GM21528 (cell line): ENCODE results near the gene MAP1B.

Experiments
- ATAC-seq: cut with Tn5 transposase; IDR thresholded peaks from one replicate; pipeline ENCODE4 v1.9.1; 2021; ENCODE audit warnings: mild to moderate bottlenecking, moderate library complexity; ENCODE audit not compliant: unreplicated experiment, low FRiP score

Gene MAP1B

GRCh38 chr5:72093824-72094223 lies 13.5 kb upstream of the MAP1B start:
- ATAC-seq = no peak

GRCh38 chr5:72096602-72097188 lies 10.6 kb upstream of the MAP1B start:
- no peak for ATAC-seq

- no peak for ATAC-seq
Observed at GRCh38 chr5:72101828-72102227, 5.4 kb upstream of the MAP1B start.

- no peak for ATAC-seq
Observed at GRCh38 chr5:72106817-72107130, 501 bp upstream of the MAP1B start.

GRCh38 chr5:72107901-72108201 lies 576 bp downstream of the MAP1B start:
- ATAC-seq = no peak

GRCh38 chr5:72108202-72109061 lies 1.2 kb downstream of the MAP1B start:
- no peak for ATAC-seq

GRCh38 chr5:72109062-72109411 lies 1.8 kb downstream of the MAP1B start:
- ATAC-seq = no peak

GRCh38 chr5:72109625-72110024 lies 2.4 kb downstream of the MAP1B start:
- ATAC-seq = no peak

- no peak for ATAC-seq
Observed at GRCh38 chr5:72110394-72111013, 3.2 kb downstream of the MAP1B start.

GRCh38 chr5:72112389-72112788 lies 5.1 kb downstream of the MAP1B start:
- no peak for ATAC-seq

GRCh38 chr5:72114629-72115028 lies 7.4 kb downstream of the MAP1B start:
- ATAC-seq = no peak

- no peak for ATAC-seq
Observed at GRCh38 chr5:72115296-72115695, 8.0 kb downstream of the MAP1B start.

- no peak for ATAC-seq
Observed at GRCh38 chr5:72117307-72117706, 10.0 kb downstream of the MAP1B start.

- no peak for ATAC-seq
Observed at GRCh38 chr5:72121052-72121779, 13.9 kb downstream of the MAP1B start.

- no peak for ATAC-seq
Observed at GRCh38 chr5:72121780-72122445, 14.6 kb downstream of the MAP1B start.

- no peak for ATAC-seq
Observed at GRCh38 chr5:72122602-72123001, 15.3 kb downstream of the MAP1B start.

- no peak for ATAC-seq
Observed at GRCh38 chr5:72123764-72124376, 16.6 kb downstream of the MAP1B start.

GRCh38 chr5:72125271-72125940 lies 18.1 kb downstream of the MAP1B start:
- ATAC-seq = no peak

GRCh38 chr5:72125941-72126620 lies 18.8 kb downstream of the MAP1B start:
- no peak for ATAC-seq
